ENCODE data around the gene SPATA46. TPM values are rescaled to one million over a fixed set of nuclear protein-coding genes. Genes with fewer than 3 reads are reported as not detected.

The SPATA46 gene
- total and polyA plus RNA-seq, 9 of the 15 experiments (the other 6 are each of a cell fraction or from before 2014, with no cell fraction given): 0.04 to 0.11 TPM; not detected in 7

DNA sequence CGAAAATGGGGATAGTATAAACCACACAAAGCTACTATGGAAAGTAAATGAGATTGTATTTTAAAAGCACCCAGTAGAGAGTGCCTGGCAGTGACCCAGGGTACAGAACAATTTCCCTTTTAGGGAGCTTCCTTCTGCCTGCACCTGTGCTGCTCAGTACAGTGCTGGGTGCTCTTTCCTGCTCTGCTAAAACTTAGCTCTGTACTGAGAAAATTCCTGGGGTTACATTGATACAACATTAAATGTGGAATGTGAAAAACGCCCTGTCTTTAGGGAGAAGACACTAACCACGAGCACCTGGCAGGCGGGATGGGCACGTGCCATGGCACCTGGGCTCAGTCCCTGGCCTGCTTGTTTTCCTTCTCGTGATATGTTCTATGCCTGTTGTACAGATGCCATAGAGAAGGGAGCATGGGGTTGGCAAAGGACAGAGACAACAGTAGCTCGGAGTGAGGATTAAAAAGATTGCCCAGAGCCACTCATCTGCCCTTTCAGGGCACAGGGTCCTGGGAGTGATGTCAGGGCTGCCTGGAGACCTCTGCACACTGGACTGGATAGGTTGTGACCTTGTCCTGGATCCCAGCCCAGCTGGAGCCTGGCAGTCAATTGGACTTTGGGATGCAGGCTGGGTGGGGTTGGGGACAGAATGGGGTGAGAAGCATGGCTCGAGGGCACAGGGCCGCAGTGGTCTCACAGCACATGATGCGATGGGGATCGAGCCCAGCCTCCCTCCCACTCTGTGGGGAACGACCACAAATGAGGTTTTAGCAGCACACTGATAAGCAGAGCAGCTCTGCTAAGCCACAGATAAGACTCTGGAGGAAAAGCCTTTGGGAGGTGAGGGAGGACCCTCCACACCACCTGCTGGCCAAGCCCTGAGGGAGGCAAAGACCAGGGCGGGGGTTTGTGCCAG is 4.2 kb downstream of the SPATA46 start (continued):
- TF ChIP-seq U2AF2 (optimal IDR thresholded peaks at IDR 0.05; ENCODE audit: low read depth, low read length) (no peak), ZNF384 (IDR thresholded peaks at IDR 0.05; ENCODE audit: low read depth, low read length) (no peak), ESRRA (IDR thresholded peaks at IDR 0.05; ENCODE audit: borderline replicate concordance, low read depth) (peak; percentile 95; the same call in 1 of the 2 replicates), SRSF7 (optimal IDR thresholded peaks at IDR 0.05; ENCODE audit: low read depth, low read length) (no peak), ZNF699 (CRISPR knock-in tag; IDR thresholded peaks at IDR 0.05; ENCODE audit: insufficient replicate concordance) (no peak), ELF2 (CRISPR knock-in tag; IDR thresholded peaks at IDR 0.05) (no peak), CHD4 (IDR thresholded peaks at IDR 0.05; ENCODE audit: insufficient read depth, insufficient replicate concordance, low read depth, low read length, poor library complexity, severe bottlenecking) (no peak), KDM5B (IDR thresholded peaks at IDR 0.05; ENCODE audit: insufficient replicate concordance, low read depth, low read length) (no peak), KAT8 (IDR thresholded peaks at IDR 0.05; ENCODE audit: low read depth) (no peak), MXI1 (IDR thresholded peaks at IDR 0.05; ENCODE audit: low read depth, low read length) (no peak), SIN3B (IDR thresholded peaks at IDR 0.05; ENCODE audit: low read depth) (no peak), FOXM1 (IDR thresholded peaks at IDR 0.05; ENCODE audit: low read depth) (peak; percentile 85), FOXM1 (CRISPR knock-in tag; IDR thresholded peaks at IDR 0.05; ENCODE audit: low read depth) (no peak), GABPB1 (CRISPR knock-in tag; IDR thresholded peaks at IDR 0.05) (peak; percentile 17; the same call in 1 of the 2 replicates), MTA3 (IDR thresholded peaks at IDR 0.05; ENCODE audit: borderline replicate concordance) (peak; percentile 76), ZNF197 (CRISPR knock-in tag; IDR thresholded peaks at IDR 0.05; ENCODE audit: low read depth) (peak; percentile 89), POLR2AphosphoS2 (IDR thresholded peaks at IDR 0.05; ENCODE audit: low read length) (no peak), BHLHE40 (IDR thresholded peaks at IDR 0.05; ENCODE audit: low read length) (peak; percentile 87), ZNF436 (CRISPR knock-in tag; IDR thresholded peaks at IDR 0.05) (no peak), NRF1 (conservative IDR thresholded peaks at IDR 0.05 in 1 of 2, IDR thresholded peaks at IDR 0.05 in 1 of 2) (no peak), EZH2 (IDR thresholded peaks at IDR 0.05; ENCODE audit: borderline replicate concordance, low read depth, low read length) (no peak), RFX1 (IDR thresholded peaks at IDR 0.05) (no peak)
- TF ChIP-seq, protein P1, sequence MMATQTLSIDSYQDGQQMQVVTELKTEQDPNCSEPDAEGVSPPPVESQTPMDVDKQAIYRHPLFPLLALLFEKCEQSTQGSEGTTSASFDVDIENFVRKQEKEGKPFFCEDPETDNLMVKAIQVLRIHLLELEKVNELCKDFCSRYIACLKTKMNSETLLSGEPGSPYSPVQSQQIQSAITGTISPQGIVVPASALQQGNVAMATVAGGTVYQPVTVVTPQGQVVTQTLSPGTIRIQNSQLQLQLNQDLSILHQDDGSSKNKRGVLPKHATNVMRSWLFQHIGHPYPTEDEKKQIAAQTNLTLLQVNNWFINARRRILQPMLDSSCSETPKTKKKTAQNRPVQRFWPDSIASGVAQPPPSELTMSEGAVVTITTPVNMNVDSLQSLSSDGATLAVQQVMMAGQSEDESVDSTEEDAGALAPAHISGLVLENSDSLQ (IDR thresholded peaks at IDR 0.05): no peak
- TF ChIP-seq, protein P2, sequence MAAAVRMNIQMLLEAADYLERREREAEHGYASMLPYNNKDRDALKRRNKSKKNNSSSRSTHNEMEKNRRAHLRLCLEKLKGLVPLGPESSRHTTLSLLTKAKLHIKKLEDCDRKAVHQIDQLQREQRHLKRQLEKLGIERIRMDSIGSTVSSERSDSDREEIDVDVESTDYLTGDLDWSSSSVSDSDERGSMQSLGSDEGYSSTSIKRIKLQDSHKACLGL (CRISPR knock-in tag; IDR thresholded peaks at IDR 0.05; ENCODE audit: borderline replicate concordance, poor library complexity, severe bottlenecking): no peak
- TF ChIP-seq, protein P3, sequence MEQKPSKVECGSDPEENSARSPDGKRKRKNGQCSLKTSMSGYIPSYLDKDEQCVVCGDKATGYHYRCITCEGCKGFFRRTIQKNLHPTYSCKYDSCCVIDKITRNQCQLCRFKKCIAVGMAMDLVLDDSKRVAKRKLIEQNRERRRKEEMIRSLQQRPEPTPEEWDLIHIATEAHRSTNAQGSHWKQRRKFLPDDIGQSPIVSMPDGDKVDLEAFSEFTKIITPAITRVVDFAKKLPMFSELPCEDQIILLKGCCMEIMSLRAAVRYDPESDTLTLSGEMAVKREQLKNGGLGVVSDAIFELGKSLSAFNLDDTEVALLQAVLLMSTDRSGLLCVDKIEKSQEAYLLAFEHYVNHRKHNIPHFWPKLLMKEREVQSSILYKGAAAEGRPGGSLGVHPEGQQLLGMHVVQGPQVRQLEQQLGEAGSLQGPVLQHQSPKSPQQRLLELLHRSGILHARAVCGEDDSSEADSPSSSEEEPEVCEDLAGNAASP (IDR thresholded peaks at IDR 0.05): no peak
